MCF 10A (cell line): ENCODE data around the gene INTS1. TPM values are rescaled to one million over a fixed set of nuclear protein-coding genes. Genes with fewer than 3 reads are reported as not detected.
"Not testable (repeated sequence)": the region's sequence is repeated elsewhere in the genome, so short reads cannot be mapped to it uniquely, and the experiment has no call there.

Experiments
- BruUV-seq: library from RNA; stranded (reverse); fragments of 400-500 nt; replicated peaks from 2 replicates; lab custom pipeline; 2021; lab: Mats Ljungman, UMichigan
- CTCF ChIA-PET: fragments of 300-600 bp; sonication (Branson Sonifier 250); formaldehyde crosslinking; extraction: SDS; loops from one replicate; lab custom pipeline; 2021; ENCODE audit warnings: antibody characterized with exemption, inconsistent platforms; lab: Yijun Ruan, JAX
- POLR2A ChIA-PET: fragments of 300-600, 350-650 bp; sonication (Branson Sonifier 250); formaldehyde crosslinking; extraction: SDS; loops from one replicate; lab custom pipeline; 2020; ENCODE audit warnings: antibody characterized with exemption, inconsistent platforms; lab: Yijun Ruan, JAX
- DNase-seq: peaks from one replicate; pipeline ENCODE4 v3.0.0-alpha.2; 2018; ENCODE audit not compliant: unreplicated experiment
- H3K27ac Mint-ChIP-seq: one replicate; pipeline ENCODE4 v1.8.0; 2022; ENCODE audit warnings: mild to moderate bottlenecking, low read depth, mixed read lengths; ENCODE audit not compliant: unreplicated experiment
- H3K27me3 Mint-ChIP-seq: one replicate; pipeline ENCODE4 v1.8.0; 2022; ENCODE audit warnings: mixed read lengths; ENCODE audit not compliant: insufficient read depth, unreplicated experiment
- H3K36me3 Mint-ChIP-seq: one replicate; pipeline ENCODE4 v1.8.0; 2022; ENCODE audit warnings: mild to moderate bottlenecking, moderate library complexity, mixed read lengths; ENCODE audit not compliant: insufficient read depth, unreplicated experiment
- H3K4me1 Mint-ChIP-seq: one replicate; pipeline ENCODE4 v1.8.0; 2022; ENCODE audit warnings: mixed read lengths; ENCODE audit not compliant: insufficient read depth, unreplicated experiment
- H3K4me3 Mint-ChIP-seq: one replicate; pipeline ENCODE4 v1.8.0; 2022; ENCODE audit warnings: mild to moderate bottlenecking, moderate library complexity, mixed read lengths; ENCODE audit not compliant: unreplicated experiment
- H3K9me3 Mint-ChIP-seq: one replicate; pipeline ENCODE4 v1.8.0; 2022; ENCODE audit warnings: mixed read lengths; ENCODE audit not compliant: unreplicated experiment
- CTCF ChIP-seq: fragments of 200-600 bp; IDR thresholded peaks from one replicate; pipeline ENCODE4 v1.8.0; 2022; ENCODE audit warnings: antibody characterized with exemption, mild to moderate bottlenecking; ENCODE audit not compliant: unreplicated experiment
- intact Hi-C: fragments of 100-400 bp; cut with micrococcal nuclease; formaldehyde crosslinking; loops from 2 replicates; pipeline ENCODE4 v1.14.1; 2022
- total RNA-seq: library from RNA; stranded (reverse); gene quantifications from 2 replicates; pipeline ENCODE4 v1.2.3, GENCODE V29; 2022

INTS1 gene
- total RNA-seq, 1 experiment from 2014 or later: 86.3 TPM

DNA sequence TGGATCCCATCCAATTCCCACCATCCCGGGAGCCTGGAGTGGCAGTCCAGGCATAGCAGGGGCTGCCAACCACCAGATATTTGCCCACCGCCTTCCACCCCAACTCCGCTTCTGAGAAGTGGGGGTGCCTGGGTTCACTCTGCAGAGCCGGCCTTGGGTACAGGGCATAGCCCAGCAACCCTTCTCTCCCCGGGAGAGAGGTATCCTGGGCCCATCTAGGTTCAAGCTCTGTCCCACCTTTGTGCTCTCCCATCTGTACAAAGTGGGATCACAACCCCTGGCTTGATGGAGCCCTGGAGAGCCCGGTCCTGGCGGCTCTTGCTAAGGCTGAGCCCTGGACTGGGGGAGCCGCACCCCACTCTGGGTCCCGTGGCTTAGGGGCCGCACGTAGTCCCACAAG, 57.1 kb downstream of the INTS1 start:
- H3K27me3 Mint-ChIP-seq: no peaks in the 10 kb centered on the region
- BruUV-seq: no TSS peak
- H3K27ac Mint-ChIP-seq: no peak overlapping the region
- H3K4me1 Mint-ChIP-seq: peaks cover 5% of the 10 kb centered on the region
- H3K9me3 Mint-ChIP-seq: no peaks in the 10 kb centered on the region
- ChIA-PET POLR2A (no interaction called here), CTCF (interaction anchor here (3.8 kb wide), 1 partner anchor 14 kb away, joined by 14 read pairs; no protein-coding TSS in a partner anchor)
- no peak for DNase-seq
- intact Hi-C loops: no loop called here
- no peak for TF ChIP-seq CTCF
- H3K4me3 Mint-ChIP-seq: no peak overlapping the region
- H3K36me3 Mint-ChIP-seq: no peaks in the 10 kb centered on the region

GRCh38 chr7:1446620-1447032, 57.6 kb downstream of the INTS1 start:
- no peak for DNase-seq
- Mint-ChIP-seq H3K9me3 (no peaks in the 10 kb centered on the region), H3K4me3 (no peak overlapping the region), H3K4me1 (peaks cover 5% of the 10 kb centered on the region), H3K27me3 (no peaks in the 10 kb centered on the region), H3K27ac (no peak overlapping the region), H3K36me3 (no peaks in the 10 kb centered on the region)
- CTCF ChIA-PET: interaction anchor here (3.8 kb wide), 1 partner anchor 14 kb away, joined by 14 read pairs; no protein-coding TSS in a partner anchor
- POLR2A ChIA-PET: no interaction called here
- no peak for TF ChIP-seq CTCF
- intact Hi-C loops: no loop called here
- no TSS peak for BruUV-seq

- H3K27me3 Mint-ChIP-seq, BruUV-seq, POLR2A ChIA-PET, H3K9me3 Mint-ChIP-seq, DNase-seq, H3K4me1 Mint-ChIP-seq, H3K36me3 Mint-ChIP-seq, intact Hi-C loops, H3K4me3 Mint-ChIP-seq, H3K27ac Mint-ChIP-seq: not testable (repeated sequence)
- CTCF ChIA-PET: interaction anchor here (3.8 kb wide), 1 partner anchor 13 kb away, joined by 14 read pairs; no protein-coding TSS in a partner anchor
Measured at GRCh38 chr7:1446026-1446425, 58.2 kb downstream of the INTS1 start.

DNA sequence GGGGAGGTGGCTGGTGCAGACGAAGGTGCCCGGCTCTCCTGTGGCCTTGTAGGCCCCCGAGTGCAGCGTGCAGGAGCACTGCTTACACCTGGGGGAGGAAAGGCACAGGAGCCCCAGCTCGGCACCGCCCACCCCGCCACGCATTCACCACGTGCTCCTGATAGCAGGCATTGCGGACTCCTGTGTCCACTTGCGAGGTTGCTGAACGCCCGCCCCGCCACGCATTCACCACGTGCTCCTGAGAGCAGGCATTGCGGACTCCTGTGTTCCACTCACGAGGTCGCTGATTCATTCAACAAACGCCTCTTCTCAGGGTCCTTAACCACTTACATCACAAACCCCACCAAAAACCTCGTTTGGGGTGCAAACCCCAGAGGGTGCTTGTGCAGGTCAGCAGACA, 58.8 kb downstream of the INTS1 start:
- DNase-seq: no peak
- Mint-ChIP-seq H3K36me3 (no peaks in the 10 kb centered on the region), H3K27ac (no peak overlapping the region), H3K4me1 (peaks cover 5% of the 10 kb centered on the region), H3K4me3 (no peak overlapping the region), H3K9me3 (no peaks in the 10 kb centered on the region), H3K27me3 (no peaks in the 10 kb centered on the region)
- intact Hi-C loops: no loop called here
- POLR2A ChIA-PET: no interaction called here
- CTCF ChIA-PET: interaction anchor here (0.6 to 1.3 kb wide), 2 partner anchors 13 to 108 kb away, joined by 3 to 6 read pairs; no protein-coding TSS in a partner anchor
- no peak for TF ChIP-seq CTCF
- BruUV-seq: no TSS peak
